SU-DHL-6 (cell line): Measurements from ENCODE around the gene KIF13A.

Experiments used
- H2AFZ ChIP-seq: fragments of 200-600 bp; sonication (generic); 2 replicates; pipeline ENCODE4 v1.6.1; 2014; ENCODE audit warnings: low read depth, mild to moderate bottlenecking, moderate library complexity, mixed read lengths, antibody characterized with exemption, low read length; ENCODE audit not compliant: severe bottlenecking
- H3F3A ChIP-seq: fragments of 200-600 bp; shearing (Covaris generic); 2 replicates; pipeline ENCODE4 v1.6.0; 2016; ENCODE audit warnings: antibody characterized with exemption, mild to moderate bottlenecking; ENCODE audit not compliant: insufficient read depth
- H3K27ac ChIP-seq: fragments of 200-600 bp; sonication (generic); 2 replicates; pipeline ENCODE4 v1.5.1; 2016; ENCODE audit warnings: low read depth, mild to moderate bottlenecking, low read length, moderate library complexity, mixed read lengths
- H3K27me3 ChIP-seq: fragments of 200-600 bp; sonication (generic), shearing (Covaris generic); 2 replicates; pipeline ENCODE4 v1.6.0; 2014; ENCODE audit warnings: mild to moderate bottlenecking, low read length
- H3K36me3 ChIP-seq: fragments of 200-600 bp; sonication (generic); 2 replicates; pipeline ENCODE4 v1.6.1; 2014; ENCODE audit warnings: mild to moderate bottlenecking, low read length, mixed read lengths
- H3K4me2 ChIP-seq: fragments of 300-600, 200-600 bp; shearing (Covaris generic), sonication (generic); 2 replicates; pipeline ENCODE4 v1.6.0; 2014; ENCODE audit warnings: low read length, low read depth, mild to moderate bottlenecking; ENCODE audit not compliant: poor library complexity, severe bottlenecking
- H3K4me3 ChIP-seq: fragments of 200-600 bp; sonication (generic); 2 replicates; pipeline ENCODE4 v1.5.1; 2014; ENCODE audit warnings: antibody characterized with exemption, low read length, mild to moderate bottlenecking, mixed read lengths; ENCODE audit not compliant: insufficient read depth, poor library complexity, severe bottlenecking
- H3K79me2 ChIP-seq: fragments of 200-600 bp; sonication (generic); 2 replicates; pipeline ENCODE4 v1.6.1; 2014; ENCODE audit warnings: mild to moderate bottlenecking, low read length, moderate library complexity; ENCODE audit not compliant: insufficient read depth
- H3K9ac ChIP-seq: fragments of 200-600 bp; sonication (generic); 2 replicates; pipeline ENCODE4 v1.7.0; 2014; ENCODE audit warnings: mild to moderate bottlenecking, low read length
- H3K9me2 ChIP-seq: fragments of 200-600 bp; sonication (generic); replicated peaks from 2 replicates; pipeline ENCODE4 v1.6.1; 2014; ENCODE audit warnings: low read length; ENCODE audit not compliant: insufficient read depth
- H3K9me3 ChIP-seq: fragments of 200-600 bp; sonication (generic); 2 replicates; pipeline ENCODE4 v1.6.1; 2014; ENCODE audit warnings: low read length, mixed read lengths; ENCODE audit not compliant: insufficient read depth
- H4K20me1 ChIP-seq: fragments of 200-600 bp; sonication (generic); 2 replicates; pipeline ENCODE4 v1.6.1; 2014; ENCODE audit warnings: low read depth, mild to moderate bottlenecking, antibody characterized with exemption, low read length, moderate library complexity, mixed read lengths
- CTCF ChIP-seq: fragments of 200-600 bp; sonication (generic); IDR thresholded peaks from one replicate; pipeline ENCODE4 v1.5.1; 2017; ENCODE audit warnings: antibody characterized with exemption, mild to moderate bottlenecking, low read length, moderate library complexity; ENCODE audit not compliant: insufficient read depth, poor library complexity, severe bottlenecking
- EZH2phosphoT487 ChIP-seq: fragments of 200-600 bp; sonication (generic), shearing (Covaris generic); conservative IDR thresholded peaks from 2 replicates; pipeline ENCODE4 v1.6.1; 2018; ENCODE audit warnings: mild to moderate bottlenecking, antibody characterized with exemption, low read length, moderate library complexity, mixed read lengths

Gene KIF13A

DNA sequence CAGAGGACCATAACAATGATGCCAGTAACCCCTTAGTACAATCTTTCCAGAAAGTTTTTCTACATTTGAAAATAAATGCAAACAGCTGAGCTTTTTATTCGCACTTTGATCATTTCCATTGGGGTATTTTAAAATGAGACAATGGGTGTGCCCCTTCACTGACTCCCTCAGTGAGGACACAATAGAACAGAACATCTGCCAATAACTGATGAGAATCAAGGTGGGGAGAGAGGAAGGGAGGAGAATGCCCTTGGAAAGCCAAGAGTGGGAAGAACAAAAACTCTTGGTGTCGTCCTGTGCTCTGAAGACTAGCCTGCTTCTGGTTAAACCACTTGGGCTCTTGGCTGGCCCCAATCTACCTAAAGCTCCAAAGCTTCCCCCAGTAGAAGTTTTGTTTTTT lies 66.0 kb downstream of the KIF13A start:
- H2AFZ ChIP-seq = no peak overlapping the region
- no peak overlapping the region for H3K9ac ChIP-seq
- no peak overlapping the region for H3K27ac ChIP-seq
- H3K9me3 ChIP-seq = no peaks in the 10 kb centered on the region
- H4K20me1 ChIP-seq = no peaks in the 10 kb centered on the region
- TF ChIP-seq EZH2phosphoT487 (no peak), CTCF (no peak)
- H3K79me2 ChIP-seq = no peaks in the 10 kb centered on the region
- H3K36me3 ChIP-seq = no peaks in the 10 kb centered on the region
- no peaks in the 10 kb centered on the region for H3K9me2 ChIP-seq
- H3F3A ChIP-seq = no peaks in the 10 kb centered on the region
- no peaks in the 10 kb centered on the region for H3K27me3 ChIP-seq
- H3K4me2 ChIP-seq = no peak overlapping the region
- no peak overlapping the region for H3K4me3 ChIP-seq

DNA sequence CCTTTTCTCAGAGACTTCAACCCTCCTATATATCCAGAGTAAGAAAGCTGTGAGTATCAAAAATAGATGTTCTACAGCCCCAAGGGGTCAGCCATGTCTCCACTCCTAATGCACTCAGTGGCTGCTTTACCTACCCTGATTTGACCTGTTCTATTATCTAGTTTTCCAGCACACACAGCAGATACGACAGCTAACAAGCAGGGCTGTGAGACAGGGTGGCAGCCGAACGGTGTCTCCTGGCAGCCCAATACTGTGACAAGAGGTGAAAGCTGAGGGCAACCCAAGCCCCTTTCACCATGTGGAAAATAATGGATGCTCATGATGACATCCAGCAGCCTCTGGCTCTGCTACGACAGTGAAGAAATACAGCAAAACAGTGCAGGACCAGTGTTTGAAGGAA lies 67.9 kb downstream of the KIF13A start:
- Histone ChIP-seq H4K20me1 (no peaks in the 10 kb centered on the region), H3F3A (no peaks in the 10 kb centered on the region), H3K9ac (no peak overlapping the region), H3K9me3 (no peaks in the 10 kb centered on the region), H3K4me3 (no peak overlapping the region), H3K36me3 (no peaks in the 10 kb centered on the region), H3K27ac (no peak overlapping the region), H3K4me2 (no peak overlapping the region), H3K9me2 (no peaks in the 10 kb centered on the region), H3K79me2 (no peaks in the 10 kb centered on the region), H3K27me3 (no peaks in the 10 kb centered on the region), H2AFZ (no peak overlapping the region)
- TF ChIP-seq CTCF = no peak
- no peak for TF ChIP-seq EZH2phosphoT487

DNA sequence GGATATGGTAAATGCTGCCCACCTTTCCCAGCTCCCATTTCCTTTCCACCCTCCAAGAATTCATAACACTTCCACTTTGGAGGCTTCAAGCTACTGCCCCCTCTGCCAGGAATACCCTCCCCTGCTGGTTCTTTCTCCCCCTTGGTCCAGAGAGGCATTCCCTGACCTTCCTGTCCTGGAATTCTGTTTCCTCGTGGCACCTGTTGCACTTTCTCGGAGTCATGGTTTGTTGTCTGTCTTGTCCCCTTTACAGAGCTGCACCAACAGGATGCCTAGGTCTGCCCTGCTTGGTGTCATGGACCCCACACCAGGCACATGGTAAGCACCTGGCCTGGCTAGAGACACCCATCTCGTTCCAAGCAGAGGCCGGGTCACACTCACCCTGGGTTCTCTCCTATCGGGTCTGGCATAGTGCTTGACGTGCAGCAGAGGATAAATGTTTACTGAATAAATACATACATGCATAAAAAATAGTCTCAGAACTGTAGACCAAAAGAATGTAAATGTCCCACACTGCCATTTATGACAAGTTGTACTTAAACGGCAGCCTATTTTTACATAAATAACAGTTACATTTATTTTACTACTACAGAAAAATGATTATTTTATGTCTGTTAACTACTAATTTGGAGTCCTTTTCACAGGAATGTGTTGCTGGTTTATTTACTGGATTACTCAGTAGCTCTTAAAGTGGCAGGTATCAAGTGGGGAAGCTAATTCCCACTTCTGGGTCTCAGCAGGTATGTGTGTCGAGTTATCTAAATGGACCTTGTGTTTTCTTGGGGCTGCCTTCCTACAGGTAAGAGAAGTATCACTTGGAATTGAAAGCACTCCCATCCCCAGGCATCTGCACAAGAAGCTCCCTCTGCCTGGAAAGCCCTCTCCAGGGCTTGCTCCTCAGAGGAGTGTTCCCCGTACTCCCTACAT lies 69.3 kb downstream of the KIF13A start:
- Histone ChIP-seq H3K36me3 (no peaks in the 10 kb centered on the region), H3K4me2 (no peak overlapping the region), H3K9me2 (no peaks in the 10 kb centered on the region), H3K27ac (no peak overlapping the region), H4K20me1 (no peaks in the 10 kb centered on the region), H3F3A (no peaks in the 10 kb centered on the region), H3K79me2 (no peaks in the 10 kb centered on the region), H3K9ac (no peak overlapping the region), H3K27me3 (no peaks in the 10 kb centered on the region), H2AFZ (no peak overlapping the region), H3K4me3 (no peak overlapping the region), H3K9me3 (no peaks in the 10 kb centered on the region)
- TF ChIP-seq EZH2phosphoT487 = no peak
- no peak for TF ChIP-seq CTCF
